ENCODE measurements around the gene SORCS2.

The SORCS2 gene

GRCh38 chr4:7629501-7630254 is 437.3 kb downstream of the SORCS2 start:
- DNase-seq (ENCODE audit: low spot score), result no peak
- Mint-ChIP-seq H3K27me3 (ENCODE audit: low read depth) (peaks cover 7% of the 10 kb centered on the region), H3K27ac (no peak overlapping the region), H3K4me3 (no peak overlapping the region), H3K4me1 (ENCODE audit: low read depth) (no peaks in the 10 kb centered on the region), H3K36me3 (ENCODE audit: low read depth) (no peaks in the 10 kb centered on the region), H3K9me3 (no peaks in the 10 kb centered on the region)

GRCh38 chr4:7630568-7631287 is 438.4 kb downstream of the SORCS2 start:
- H3K36me3 Mint-ChIP-seq (ENCODE audit: low read depth), result no peaks in the 10 kb centered on the region
- no peak overlapping the region for H3K27ac Mint-ChIP-seq
- no peak for DNase-seq (ENCODE audit: low spot score)
- H3K4me1 Mint-ChIP-seq (ENCODE audit: low read depth), result no peaks in the 10 kb centered on the region
- no peak overlapping the region for H3K4me3 Mint-ChIP-seq
- H3K9me3 Mint-ChIP-seq, result no peaks in the 10 kb centered on the region
- H3K27me3 Mint-ChIP-seq (ENCODE audit: low read depth), result peaks cover 9% of the 10 kb centered on the region

GRCh38 chr4:7631288-7632014 is 439.1 kb downstream of the SORCS2 start:
- Mint-ChIP-seq H3K4me3 (no peak overlapping the region), H3K27me3 (ENCODE audit: low read depth) (peaks cover 9% of the 10 kb centered on the region), H3K36me3 (ENCODE audit: low read depth) (no peaks in the 10 kb centered on the region), H3K27ac (no peak overlapping the region), H3K9me3 (no peaks in the 10 kb centered on the region), H3K4me1 (ENCODE audit: low read depth) (no peaks in the 10 kb centered on the region)
- no peak for DNase-seq (ENCODE audit: low spot score)

- Mint-ChIP-seq H3K36me3 (ENCODE audit: low read depth) (no peaks in the 10 kb centered on the region), H3K27ac (no peak overlapping the region), H3K9me3 (no peaks in the 10 kb centered on the region)
These were observed 440.0 kb downstream of the SORCS2 start for GRCh38 chr4:7632341-7632740.

GRCh38 chr4:7632971-7633370 is 440.6 kb downstream of the SORCS2 start:
- Mint-ChIP-seq H3K9me3 (no peaks in the 10 kb centered on the region), H3K36me3 (ENCODE audit: low read depth) (no peaks in the 10 kb centered on the region), H3K27me3 (ENCODE audit: low read depth) (peaks cover 9% of the 10 kb centered on the region), H3K4me3 (no peak overlapping the region), H3K27ac (no peak overlapping the region), H3K4me1 (ENCODE audit: low read depth) (no peaks in the 10 kb centered on the region)
- DNase-seq (ENCODE audit: low spot score), result no peak

More at GRCh38 chr4:7632341-7632740, 440.0 kb downstream of the SORCS2 start:
- no peak for DNase-seq (ENCODE audit: low spot score)
- Mint-ChIP-seq H3K4me3 (no peak overlapping the region), H3K27me3 (ENCODE audit: low read depth) (peaks cover 9% of the 10 kb centered on the region), H3K4me1 (ENCODE audit: low read depth) (no peaks in the 10 kb centered on the region)

- no peak overlapping the region for H3K4me3 Mint-ChIP-seq
- no peaks in the 10 kb centered on the region for H3K4me1 Mint-ChIP-seq (ENCODE audit: low read depth)
- no peaks in the 10 kb centered on the region for H3K36me3 Mint-ChIP-seq (ENCODE audit: low read depth)
- H3K27ac Mint-ChIP-seq, result no peak overlapping the region
- peaks cover 9% of the 10 kb centered on the region for H3K27me3 Mint-ChIP-seq (ENCODE audit: low read depth)
- DNase-seq (ENCODE audit: low spot score), result no peak
- no peaks in the 10 kb centered on the region for H3K9me3 Mint-ChIP-seq
These were observed 442.4 kb downstream of the SORCS2 start for GRCh38 chr4:7634661-7635251.

- Mint-ChIP-seq H3K27me3 (ENCODE audit: low read depth) (peaks cover 9% of the 10 kb centered on the region), H3K4me1 (ENCODE audit: low read depth) (no peaks in the 10 kb centered on the region), H3K36me3 (ENCODE audit: low read depth) (no peaks in the 10 kb centered on the region), H3K27ac (no peak overlapping the region), H3K4me3 (no peak overlapping the region), H3K9me3 (no peaks in the 10 kb centered on the region)
- no peak for DNase-seq (ENCODE audit: low spot score)
These were observed 443.3 kb downstream of the SORCS2 start for GRCh38 chr4:7635445-7636239.

- Mint-ChIP-seq H3K9me3 (no peaks in the 10 kb centered on the region), H3K4me1 (ENCODE audit: low read depth) (no peaks in the 10 kb centered on the region), H3K4me3 (no peak overlapping the region), H3K27me3 (ENCODE audit: low read depth) (peaks cover 9% of the 10 kb centered on the region), H3K27ac (no peak overlapping the region), H3K36me3 (ENCODE audit: low read depth) (no peaks in the 10 kb centered on the region)
- DNase-seq (ENCODE audit: low spot score), result no peak
These were observed 443.8 kb downstream of the SORCS2 start for GRCh38 chr4:7636240-7636508.

- no peak for DNase-seq (ENCODE audit: low spot score)
- no peaks in the 10 kb centered on the region for H3K36me3 Mint-ChIP-seq (ENCODE audit: low read depth)
- no peaks in the 10 kb centered on the region for H3K4me1 Mint-ChIP-seq (ENCODE audit: low read depth)
- no peak overlapping the region for H3K27ac Mint-ChIP-seq
- no peak overlapping the region for H3K4me3 Mint-ChIP-seq
- no peaks in the 10 kb centered on the region for H3K9me3 Mint-ChIP-seq
- peaks cover 9% of the 10 kb centered on the region for H3K27me3 Mint-ChIP-seq (ENCODE audit: low read depth)
These were observed 444.8 kb downstream of the SORCS2 start for GRCh38 chr4:7637139-7637538.

- Mint-ChIP-seq H3K27ac (no peak overlapping the region), H3K9me3 (no peaks in the 10 kb centered on the region), H3K27me3 (ENCODE audit: low read depth) (peaks cover 7% of the 10 kb centered on the region), H3K4me3 (no peak overlapping the region), H3K4me1 (ENCODE audit: low read depth) (no peaks in the 10 kb centered on the region), H3K36me3 (ENCODE audit: low read depth) (no peaks in the 10 kb centered on the region)
- no peak for DNase-seq (ENCODE audit: low spot score)
These were observed 445.6 kb downstream of the SORCS2 start for GRCh38 chr4:7637971-7638370.

GRCh38 chr4:7638489-7638888 is 446.2 kb downstream of the SORCS2 start:
- H3K27me3 Mint-ChIP-seq (ENCODE audit: low read depth), result peaks cover 7% of the 10 kb centered on the region
- H3K36me3 Mint-ChIP-seq (ENCODE audit: low read depth), result no peaks in the 10 kb centered on the region
- H3K27ac Mint-ChIP-seq, result no peak overlapping the region
- no peaks in the 10 kb centered on the region for H3K9me3 Mint-ChIP-seq
- no peaks in the 10 kb centered on the region for H3K4me1 Mint-ChIP-seq (ENCODE audit: low read depth)
- no peak overlapping the region for H3K4me3 Mint-ChIP-seq
- DNase-seq (ENCODE audit: low spot score), result no peak

- Mint-ChIP-seq H3K27ac (no peak overlapping the region), H3K36me3 (ENCODE audit: low read depth) (no peaks in the 10 kb centered on the region), H3K9me3 (no peaks in the 10 kb centered on the region), H3K27me3 (ENCODE audit: low read depth) (peaks cover 5% of the 10 kb centered on the region), H3K4me1 (ENCODE audit: low read depth) (no peaks in the 10 kb centered on the region), H3K4me3 (no peak overlapping the region)
- DNase-seq (ENCODE audit: low spot score), result no peak
These were observed 446.8 kb downstream of the SORCS2 start for GRCh38 chr4:7638984-7639789.

- Mint-ChIP-seq H3K4me1 (ENCODE audit: low read depth) (peaks cover 2% of the 10 kb centered on the region), H3K36me3 (ENCODE audit: low read depth) (no peaks in the 10 kb centered on the region), H3K9me3 (no peaks in the 10 kb centered on the region), H3K4me3 (no peak overlapping the region), H3K27ac (no peak overlapping the region), H3K27me3 (ENCODE audit: low read depth) (peaks cover 5% of the 10 kb centered on the region)
- no peak for DNase-seq (ENCODE audit: low spot score)
These were observed 447.8 kb downstream of the SORCS2 start for GRCh38 chr4:7640136-7640535.
